Ectodermal cell (in vitro differentiated cells): ENCODE measurements around the gene CCNT1.
"Not testable (repeated sequence)": the region's sequence is repeated elsewhere in the genome, so short reads cannot be mapped to it uniquely, and the experiment has no call there.

Experiments
- H3K27ac ChIP-seq: 2 replicates; pipeline ENCODE4 v1.7.0; 2013; ENCODE audit warnings: mild to moderate bottlenecking, low read depth, low read length; ENCODE audit not compliant: insufficient read depth, poor library complexity, severe bottlenecking
- H3K27me3 ChIP-seq: 2 replicates; pipeline ENCODE4 v1.7.0; 2013; ENCODE audit warnings: mild to moderate bottlenecking, low read length; ENCODE audit not compliant: insufficient read depth, control insufficient read depth, poor library complexity, severe bottlenecking
- H3K36me3 ChIP-seq: one replicate; pipeline ENCODE4 v1.7.0; 2013; ENCODE audit warnings: low read length; ENCODE audit not compliant: control insufficient read depth, insufficient read depth
- H3K4me1 ChIP-seq: one replicate; pipeline ENCODE4 v1.7.0; 2013; ENCODE audit warnings: low read length; ENCODE audit not compliant: control insufficient read depth, insufficient read depth
- H3K4me3 ChIP-seq: 2 replicates; pipeline ENCODE4 v1.7.0; 2013; ENCODE audit warnings: low read depth, low read length, control low read depth; ENCODE audit not compliant: insufficient read depth
- H3K9me3 ChIP-seq: 2 replicates; pipeline ENCODE4 v1.7.0; 2013; ENCODE audit warnings: mild to moderate bottlenecking, low read length, moderate library complexity; ENCODE audit not compliant: control insufficient read depth
- WGBS, 2 experiments: methylation state at CpG; one replicate each; pipeline ENCODE4 v1.1.7; 2013; ENCODE audit warnings: missing lambda C conversion rate in 2 of 2; 5-methylcytosine and 5-hydroxymethylcytosine counted together

The CCNT1 gene

DNA sequence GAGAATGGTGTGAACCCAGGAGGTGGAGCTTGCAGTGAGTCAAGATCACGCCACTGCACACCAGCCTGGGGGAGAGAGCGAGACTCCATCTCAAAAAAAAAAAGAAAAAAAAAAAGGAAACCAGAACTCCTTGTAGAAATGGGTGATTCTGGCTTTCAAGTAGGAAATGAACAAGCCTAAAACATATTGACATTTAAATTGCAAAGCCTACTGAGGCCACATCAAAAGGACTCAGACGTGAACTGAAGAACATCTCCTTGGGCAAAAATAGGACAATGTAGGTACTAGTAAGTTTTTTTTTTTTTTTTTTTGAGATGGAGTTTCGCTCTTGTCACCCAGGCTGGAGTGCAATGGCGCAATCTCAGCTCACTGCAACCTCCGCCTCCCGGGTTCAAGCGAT lies 71.2 kb downstream of the CCNT1 start:
- H3K27me3 ChIP-seq, H3K4me3 ChIP-seq, H3K9me3 ChIP-seq, H3K36me3 ChIP-seq, H3K27ac ChIP-seq, H3K4me1 ChIP-seq: not testable (repeated sequence)
- WGBS, 2 experiments: 86 to 91% methylated on average over 3 to 8 of the region's 8 CpGs

DNA sequence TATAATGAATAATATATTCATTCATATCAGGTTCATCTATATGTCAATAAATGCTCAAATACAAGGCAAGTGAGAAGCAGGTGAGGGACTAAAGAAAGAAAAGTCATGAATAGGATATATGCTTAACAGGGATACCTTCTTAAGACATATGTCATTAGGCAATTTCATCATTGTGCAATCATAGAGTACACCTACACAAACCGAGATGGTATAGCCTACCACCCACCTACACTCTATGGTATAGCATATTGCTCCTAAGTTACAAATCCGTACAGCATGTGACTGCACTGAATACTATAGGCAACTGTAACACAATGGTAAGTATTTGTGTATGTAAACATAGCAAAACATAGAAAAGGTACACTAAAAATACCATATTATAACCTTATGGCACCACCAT lies 73.5 kb downstream of the CCNT1 start:
- H3K4me1 ChIP-seq: no peaks in the 10 kb centered on the region
- no peak overlapping the region for H3K4me3 ChIP-seq
- H3K27ac ChIP-seq: no peak overlapping the region
- peaks cover 10% of the 10 kb centered on the region for H3K36me3 ChIP-seq
- WGBS, 2 experiments: 96 to 100% methylated on average over 1 of the region's 2 CpGs
- no peaks in the 10 kb centered on the region for H3K9me3 ChIP-seq
- no peaks in the 10 kb centered on the region for H3K27me3 ChIP-seq

GRCh38 chr12:48641752-48642555 lies 74.6 kb downstream of the CCNT1 start:
- not testable (repeated sequence) for H3K4me3 ChIP-seq, H3K27ac ChIP-seq, H3K36me3 ChIP-seq, H3K27me3 ChIP-seq, H3K9me3 ChIP-seq, H3K4me1 ChIP-seq
- 93 to 94% methylated on average over 54 of the region's 54 CpGs for WGBS, 2 experiments

GRCh38 chr12:48640854-48641253 lies 75.7 kb downstream of the CCNT1 start:
- Histone ChIP-seq H3K4me1 (no peaks in the 10 kb centered on the region), H3K9me3 (no peaks in the 10 kb centered on the region), H3K36me3 (peaks cover 2% of the 10 kb centered on the region), H3K4me3 (no peak overlapping the region), H3K27me3 (no peaks in the 10 kb centered on the region), H3K27ac (no peak overlapping the region)
- WGBS, 2 experiments: 92 to 93% methylated on average over 3 of the region's 3 CpGs

GRCh38 chr12:48640428-48640827 lies 76.1 kb downstream of the CCNT1 start:
- no peak overlapping the region for H3K4me3 ChIP-seq

More at GRCh38 chr12:48640428-48640827, 76.1 kb downstream of the CCNT1 start:
- no peaks in the 10 kb centered on the region for H3K27me3 ChIP-seq
- H3K9me3 ChIP-seq: no peaks in the 10 kb centered on the region
- no peaks in the 10 kb centered on the region for H3K36me3 ChIP-seq
- no peaks in the 10 kb centered on the region for H3K4me1 ChIP-seq
- no peak overlapping the region for H3K27ac ChIP-seq
